Breast epithelium (tissue), 4 donors: Measurements from ENCODE around the gene FBXW4. TPM values are rescaled to one million over a fixed set of nuclear protein-coding genes. Genes with fewer than 3 reads are reported as not detected.

Source experiments
- DNase-seq, 2 donors: peaks; one replicate each; pipeline ENCODE4 v3.0.0-alpha.2; 2019; ENCODE audit warnings: low spot score in 2 of 2
- H3K27ac ChIP-seq, 2 donors: fragments of 200-600 bp; sonication (generic) in 1 of 2; one replicate each; pipeline ENCODE4 v1.5.1; 2016 to 2019; ENCODE audit warnings: mild to moderate bottlenecking in 1 of 2
- H3K27me3 ChIP-seq, 2 donors: fragments of 200-600 bp; sonication (generic) in 1 of 2; one replicate each; pipeline versions ENCODE4 v1.5.1 to v1.6.0; 2017 to 2019; ENCODE audit warnings: control low read depth in 1 of 2, mild to moderate bottlenecking in 1 of 2
- H3K36me3 ChIP-seq: fragments of 200-600 bp; one replicate; pipeline ENCODE4 v1.5.1; 2019
- H3K4me1 ChIP-seq, 2 donors: fragments of 200-600 bp; sonication (generic); one replicate each; pipeline ENCODE4 v1.5.1; 2016 to 2019; ENCODE audit warnings: control low read depth in 1 of 2
- H3K4me3 ChIP-seq, 3 donors: fragments of 200-600 bp; sonication (generic); 1 replicate in 2 of 3; 2 replicates in 1 of 3; pipeline ENCODE4 v1.5.1; 2016 to 2019; ENCODE audit warnings: mild to moderate bottlenecking in 3 of 3, moderate library complexity in 2 of 3
- H3K9me3 ChIP-seq, 2 donors: fragments of 200-600 bp; sonication (generic) in 1 of 2; one replicate each; pipeline ENCODE4 v1.5.1; 2016 to 2019; ENCODE audit warnings: control low read depth in 1 of 2
- CTCF ChIP-seq, 3 donors: fragments of 450-650 bp; IDR thresholded peaks; one replicate each; pipeline ENCODE4 v1.5.1; 2016 to 2017; ENCODE audit warnings: antibody characterized with exemption in 3 of 3, mild to moderate bottlenecking in 3 of 3, moderate library complexity in 3 of 3
- POLR2A ChIP-seq: fragments of 450-650 bp; IDR thresholded peaks from one replicate; pipeline ENCODE4 v1.6.1; 2016; ENCODE audit warnings: antibody characterized with exemption, mild to moderate bottlenecking, moderate library complexity
- POLR2AphosphoS5 ChIP-seq, 3 donors: sonication (generic); formaldehyde crosslinking; IDR thresholded peaks; one replicate each; pipeline ENCODE4 v1.6.1; 2017; ENCODE audit warnings: antibody characterized with exemption in 3 of 3
- intact Hi-C: fragments of 100-400 bp; cut with DNase I; formaldehyde crosslinking; loops from one replicate; pipeline ENCODE4 v1.15.1; 2023; ENCODE audit warnings: low total_unique reads
- total RNA-seq, 3 donors: library from RNA; depleted of rRNA; stranded (reverse); fragments of >200 nt; gene quantifications; one replicate each; pipeline ENCODE4 v1.1.0, GENCODE V29; 2016

FBXW4 gene
- total RNA-seq, 3 donors from 2014 or later = 68.0 to 95.7 (median 74.7) TPM

DNA sequence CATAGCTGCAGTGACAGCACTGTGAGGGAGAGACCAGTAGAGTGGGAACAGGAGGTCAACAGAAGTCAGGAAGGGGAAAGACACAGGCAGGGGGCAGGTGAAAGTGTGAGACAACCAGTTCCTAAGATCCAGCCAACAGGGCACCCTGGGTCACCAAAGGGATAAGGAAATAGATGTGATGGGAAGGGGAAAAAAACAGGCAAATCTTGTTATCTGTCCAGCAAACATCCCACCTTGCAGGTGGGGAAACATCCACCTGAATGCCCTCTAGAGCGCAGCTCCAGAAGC, 64.4 kb downstream of the FBXW4 start:
- no peak for DNase-seq
- H3K4me1 ChIP-seq = no peaks in the 10 kb centered on the region
- no peaks in the 10 kb centered on the region for H3K9me3 ChIP-seq
- H3K27me3 ChIP-seq = no peaks in the 10 kb centered on the region
- intact Hi-C loops = no loop called here
- TF ChIP-seq POLR2AphosphoS5 (IDR thresholded peaks at IDR 0.05) (no peak), CTCF (IDR thresholded peaks at IDR 0.05) (no peak), POLR2A (no peak)
- no peaks in the 10 kb centered on the region for H3K36me3 ChIP-seq
- no peak overlapping the region for H3K4me3 ChIP-seq
- no peak overlapping the region for H3K27ac ChIP-seq

- intact Hi-C loops = no loop called here
- no peak overlapping the region for H3K4me3 ChIP-seq
- TF ChIP-seq POLR2A (no peak), CTCF (IDR thresholded peaks at IDR 0.05) (no peak), POLR2AphosphoS5 (IDR thresholded peaks at IDR 0.05) (no peak)
- H3K27me3 ChIP-seq = no peaks in the 10 kb centered on the region
- no peaks in the 10 kb centered on the region for H3K36me3 ChIP-seq
- H3K4me1 ChIP-seq = no peaks in the 10 kb centered on the region
- DNase-seq = no peak
- no peak overlapping the region for H3K27ac ChIP-seq
- no peaks in the 10 kb centered on the region for H3K9me3 ChIP-seq
These were observed 64.9 kb downstream of the FBXW4 start for GRCh38 chr10:101629837-101630632.

DNA sequence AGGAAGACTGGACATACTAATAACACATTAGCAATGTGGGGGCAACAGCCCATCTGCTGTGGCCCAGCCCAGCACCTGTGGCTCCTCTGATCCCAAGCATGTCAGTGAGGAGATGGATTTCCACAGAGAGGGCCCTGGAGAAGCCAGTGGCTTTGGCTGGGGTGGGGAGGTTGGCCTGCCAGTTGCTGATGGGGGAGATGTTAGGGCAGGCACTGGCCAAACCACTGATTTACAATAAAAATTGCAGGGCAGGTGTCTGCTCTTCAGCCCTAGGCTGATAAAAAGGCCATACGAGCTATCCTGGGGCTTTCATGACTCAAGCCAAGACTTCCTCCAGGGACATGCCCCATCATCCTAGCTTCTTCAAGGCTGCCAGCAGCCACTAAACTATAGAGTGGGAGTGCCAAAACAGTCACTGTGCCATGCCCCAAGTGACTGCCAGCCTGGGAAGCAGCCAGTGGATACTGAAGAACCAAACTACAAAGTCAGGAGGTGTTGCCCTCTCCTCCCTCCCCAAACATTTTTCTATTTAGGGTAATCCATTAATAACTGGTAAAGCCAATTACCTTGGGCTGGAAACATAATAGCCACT, 69.1 kb downstream of the FBXW4 start:
- Histone ChIP-seq H3K9me3 (no peaks in the 10 kb centered on the region), H3K27ac (no peak overlapping the region), H3K27me3 (no peaks in the 10 kb centered on the region), H3K4me1 (no peaks in the 10 kb centered on the region), H3K4me3 (no peak overlapping the region), H3K36me3 (no peaks in the 10 kb centered on the region)
- DNase-seq = no peak
- TF ChIP-seq POLR2A (no peak), CTCF (IDR thresholded peaks at IDR 0.05) (no peak), POLR2AphosphoS5 (IDR thresholded peaks at IDR 0.05) (no peak)
- intact Hi-C loops = no loop called here

GRCh38 chr10:101624526-101625102, 70.4 kb downstream of the FBXW4 start:
- no peaks in the 10 kb centered on the region for H3K4me1 ChIP-seq
- H3K36me3 ChIP-seq = no peaks in the 10 kb centered on the region
- no peaks in the 10 kb centered on the region for H3K27me3 ChIP-seq
- intact Hi-C loops = no loop called here
- no peak overlapping the region for H3K4me3 ChIP-seq
- no peak for TF ChIP-seq POLR2A
- TF ChIP-seq POLR2AphosphoS5 (IDR thresholded peaks at IDR 0.05) = no peak
- TF ChIP-seq CTCF (IDR thresholded peaks at IDR 0.05) = no peak
- no peak for DNase-seq
- H3K27ac ChIP-seq = no peak overlapping the region
- H3K9me3 ChIP-seq = no peaks in the 10 kb centered on the region

DNA sequence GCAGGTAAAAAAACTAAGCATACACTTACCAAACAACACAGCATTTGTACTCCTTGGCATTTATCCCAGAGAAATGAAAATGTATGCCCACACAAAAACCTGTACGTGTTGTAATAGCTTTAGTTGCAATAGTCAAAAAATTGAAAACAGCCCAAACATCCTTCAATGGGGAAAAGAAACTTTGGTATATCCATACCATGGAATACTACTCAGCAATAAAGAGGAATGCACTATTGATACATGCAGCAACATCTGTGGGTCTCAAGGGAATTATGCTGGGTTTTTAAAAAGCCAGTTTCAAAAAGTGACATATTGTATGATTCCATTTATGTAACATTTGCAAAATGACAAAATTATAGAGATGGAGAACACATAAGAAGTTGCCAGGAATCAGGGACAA, 71.4 kb downstream of the FBXW4 start:
- Histone ChIP-seq H3K9me3 (no peaks in the 10 kb centered on the region), H3K27me3 (no peaks in the 10 kb centered on the region), H3K4me3 (no peak overlapping the region), H3K36me3 (no peaks in the 10 kb centered on the region), H3K27ac (no peak overlapping the region), H3K4me1 (no peaks in the 10 kb centered on the region)
- intact Hi-C loops = no loop called here
- TF ChIP-seq POLR2AphosphoS5 (IDR thresholded peaks at IDR 0.05) (no peak), CTCF (IDR thresholded peaks at IDR 0.05) (no peak), POLR2A (no peak)
- DNase-seq = no peak
